ENCODE measurements around the gene KCNE4. TPM values are rescaled to one million over a fixed set of nuclear protein-coding genes. Genes with fewer than 3 reads are reported as not detected.

Gene KCNE4
- total and polyA plus RNA-seq, 8 donors: 0.75 to 25.2 (median 2.2) TPM

- Histone ChIP-seq H3K4me1 (peaks cover 0 to 5% (median 4%) of the 10 kb centered on the region in 3 donors), H3K36me3 (no peaks in the 10 kb centered on the region), H3K9me3 (no peaks in the 10 kb centered on the region), H3K27ac (no peak overlapping the region), H3K27me3 (no peaks in the 10 kb centered on the region), H3K4me3 (no peak overlapping the region)
- ATAC-seq (no peak), DNase-seq (no peak), FAIRE-seq (no peak)
- TF ChIP-seq, protein P1, sequence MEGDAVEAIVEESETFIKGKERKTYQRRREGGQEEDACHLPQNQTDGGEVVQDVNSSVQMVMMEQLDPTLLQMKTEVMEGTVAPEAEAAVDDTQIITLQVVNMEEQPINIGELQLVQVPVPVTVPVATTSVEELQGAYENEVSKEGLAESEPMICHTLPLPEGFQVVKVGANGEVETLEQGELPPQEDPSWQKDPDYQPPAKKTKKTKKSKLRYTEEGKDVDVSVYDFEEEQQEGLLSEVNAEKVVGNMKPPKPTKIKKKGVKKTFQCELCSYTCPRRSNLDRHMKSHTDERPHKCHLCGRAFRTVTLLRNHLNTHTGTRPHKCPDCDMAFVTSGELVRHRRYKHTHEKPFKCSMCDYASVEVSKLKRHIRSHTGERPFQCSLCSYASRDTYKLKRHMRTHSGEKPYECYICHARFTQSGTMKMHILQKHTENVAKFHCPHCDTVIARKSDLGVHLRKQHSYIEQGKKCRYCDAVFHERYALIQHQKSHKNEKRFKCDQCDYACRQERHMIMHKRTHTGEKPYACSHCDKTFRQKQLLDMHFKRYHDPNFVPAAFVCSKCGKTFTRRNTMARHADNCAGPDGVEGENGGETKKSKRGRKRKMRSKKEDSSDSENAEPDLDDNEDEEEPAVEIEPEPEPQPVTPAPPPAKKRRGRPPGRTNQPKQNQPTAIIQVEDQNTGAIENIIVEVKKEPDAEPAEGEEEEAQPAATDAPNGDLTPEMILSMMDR (IDR thresholded peaks at IDR 0.05): no peak
- intact Hi-C loops (cut with DNase I): no loop called here
- 76 to 79% methylated on average over 7 of the region's 7 CpGs for WGBS, 2 donors
These were observed 8.6 kb upstream of the KCNE4 start for GRCh38 chr2:223043164-223043941.

- ATAC-seq (no peak), FAIRE-seq (no peak), DNase-seq (no peak)
- TF ChIP-seq, protein P1 (IDR thresholded peaks at IDR 0.05): no peak
- intact Hi-C loops (cut with DNase I): no loop called here
- Histone ChIP-seq H3K27me3 (no peaks in the 10 kb centered on the region), H3K36me3 (no peaks in the 10 kb centered on the region), H3K9me3 (no peaks in the 10 kb centered on the region), H3K4me3 (no peak overlapping the region), H3K4me1 (peaks cover 0 to 5% (median 4%) of the 10 kb centered on the region in 3 donors), H3K27ac (no peak overlapping the region)
- WGBS, 2 donors: 91 to 94% methylated on average over 12 of the region's 12 CpGs
These were observed 7.7 kb upstream of the KCNE4 start for GRCh38 chr2:223044092-223044836.

DNA sequence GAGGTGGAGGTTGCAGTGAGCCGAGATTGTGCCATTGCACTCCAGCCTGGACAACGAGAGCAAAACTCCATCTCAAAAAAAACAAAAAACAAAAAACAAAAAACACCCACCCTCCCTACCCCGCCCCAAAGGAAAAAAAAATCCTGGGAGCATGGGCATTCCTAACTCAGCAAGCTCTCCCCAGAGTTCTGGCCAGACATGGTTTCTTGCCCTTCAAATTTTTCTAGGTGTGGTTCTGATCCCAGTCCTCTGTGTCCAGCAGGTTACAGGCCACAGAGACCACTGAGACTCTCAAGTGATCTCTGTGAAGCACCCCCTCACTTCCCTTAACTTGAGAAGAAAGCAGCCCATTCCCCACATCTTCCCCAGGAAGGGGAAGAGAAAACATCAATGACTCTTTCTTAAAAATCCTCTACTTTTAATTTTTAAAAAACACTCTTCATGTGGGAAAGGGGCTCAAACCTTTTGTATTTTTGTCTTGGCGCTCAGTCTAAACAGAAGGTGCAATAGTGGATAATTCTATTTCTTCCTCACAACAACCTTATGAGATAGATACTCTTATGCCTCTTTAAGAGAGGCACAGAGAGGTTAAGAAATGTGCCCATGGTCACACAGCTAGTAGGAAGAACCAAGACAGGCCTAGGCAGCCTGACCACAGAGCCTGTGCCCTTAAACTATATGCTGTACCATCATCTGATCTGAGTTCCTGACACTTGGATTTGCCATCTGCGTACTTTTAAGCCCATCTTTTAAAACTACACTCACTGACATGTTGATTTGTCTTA lies 6.9 kb upstream of the KCNE4 start:
- Histone ChIP-seq H3K4me1 (peaks cover 0 to 5% (median 4%) of the 10 kb centered on the region in 3 donors), H3K27me3 (no peaks in the 10 kb centered on the region), H3K27ac (no peak overlapping the region), H3K9me3 (no peaks in the 10 kb centered on the region), H3K4me3 (no peak overlapping the region), H3K36me3 (no peaks in the 10 kb centered on the region)
- FAIRE-seq (no peak), ATAC-seq (no peak), DNase-seq (no peak)
- TF ChIP-seq, protein P1 (IDR thresholded peaks at IDR 0.05): no peak
- WGBS, 2 donors: 92 to 94% methylated on average over 5 of the region's 5 CpGs
- intact Hi-C loops (cut with DNase I): no loop called here

- DNase-seq (no peak), ATAC-seq (no peak), FAIRE-seq (no peak)
- Histone ChIP-seq H3K4me3 (no peak overlapping the region), H3K27me3 (no peaks in the 10 kb centered on the region), H3K9me3 (no peaks in the 10 kb centered on the region), H3K27ac (no peak overlapping the region), H3K4me1 (no peaks in the 10 kb centered on the region), H3K36me3 (no peaks in the 10 kb centered on the region)
- TF ChIP-seq, protein P1 (IDR thresholded peaks at IDR 0.05): no peak
- 84 to 87% methylated on average over 2 of the region's 2 CpGs for WGBS, 2 donors
- intact Hi-C loops (cut with DNase I): no loop called here
These were observed 5.4 kb upstream of the KCNE4 start for GRCh38 chr2:223046470-223047040.
